ENCODE results near the gene FUT1. TPM values are rescaled to one million over a fixed set of nuclear protein-coding genes. Genes with fewer than 3 reads are reported as not detected.
A peak's percentile ranks its signal among the peaks of the same experiment; 100 is the strongest.

The FUT1 gene
- total and polyA plus RNA-seq, 4 donors = 0.48 to 6.8 (median 1.0) TPM

- H3K4me3 ChIP-seq (ENCODE audit: low read depth in 1 of 3, low read length in 3 of 3) = no peak overlapping the region
- no peaks in the 10 kb centered on the region for H3K27me3 ChIP-seq (ENCODE audit: control insufficient read depth in 4 of 4, insufficient read depth in 4 of 4, low read length in 3 of 4)
- peaks cover 2 to 16% (median 11%) of the 10 kb centered on the region in 4 donors for H3K4me1 ChIP-seq (ENCODE audit: control insufficient read depth in 4 of 4, insufficient read depth in 4 of 4, low read length in 3 of 4)
- no peak overlapping the region for H3K9ac ChIP-seq (ENCODE audit: low read depth in 1 of 2, low read length in 2 of 2)
- H3K9me3 ChIP-seq (ENCODE audit: control insufficient read depth in 4 of 4, low read length in 3 of 4) = no peaks in the 10 kb centered on the region
- DNase-seq (ENCODE audit: low spot score) = no peak
- no peak for TF ChIP-seq HNF4G (IDR thresholded peaks at IDR 0.05)
- TF ChIP-seq, protein P1, sequence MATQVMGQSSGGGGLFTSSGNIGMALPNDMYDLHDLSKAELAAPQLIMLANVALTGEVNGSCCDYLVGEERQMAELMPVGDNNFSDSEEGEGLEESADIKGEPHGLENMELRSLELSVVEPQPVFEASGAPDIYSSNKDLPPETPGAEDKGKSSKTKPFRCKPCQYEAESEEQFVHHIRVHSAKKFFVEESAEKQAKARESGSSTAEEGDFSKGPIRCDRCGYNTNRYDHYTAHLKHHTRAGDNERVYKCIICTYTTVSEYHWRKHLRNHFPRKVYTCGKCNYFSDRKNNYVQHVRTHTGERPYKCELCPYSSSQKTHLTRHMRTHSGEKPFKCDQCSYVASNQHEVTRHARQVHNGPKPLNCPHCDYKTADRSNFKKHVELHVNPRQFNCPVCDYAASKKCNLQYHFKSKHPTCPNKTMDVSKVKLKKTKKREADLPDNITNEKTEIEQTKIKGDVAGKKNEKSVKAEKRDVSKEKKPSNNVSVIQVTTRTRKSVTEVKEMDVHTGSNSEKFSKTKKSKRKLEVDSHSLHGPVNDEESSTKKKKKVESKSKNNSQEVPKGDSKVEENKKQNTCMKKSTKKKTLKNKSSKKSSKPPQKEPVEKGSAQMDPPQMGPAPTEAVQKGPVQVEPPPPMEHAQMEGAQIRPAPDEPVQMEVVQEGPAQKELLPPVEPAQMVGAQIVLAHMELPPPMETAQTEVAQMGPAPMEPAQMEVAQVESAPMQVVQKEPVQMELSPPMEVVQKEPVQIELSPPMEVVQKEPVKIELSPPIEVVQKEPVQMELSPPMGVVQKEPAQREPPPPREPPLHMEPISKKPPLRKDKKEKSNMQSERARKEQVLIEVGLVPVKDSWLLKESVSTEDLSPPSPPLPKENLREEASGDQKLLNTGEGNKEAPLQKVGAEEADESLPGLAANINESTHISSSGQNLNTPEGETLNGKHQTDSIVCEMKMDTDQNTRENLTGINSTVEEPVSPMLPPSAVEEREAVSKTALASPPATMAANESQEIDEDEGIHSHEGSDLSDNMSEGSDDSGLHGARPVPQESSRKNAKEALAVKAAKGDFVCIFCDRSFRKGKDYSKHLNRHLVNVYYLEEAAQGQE (IDR thresholded peaks at IDR 0.05) = no peak
- TF ChIP-seq YY1 (IDR thresholded peaks at IDR 0.05) = no peak
- no peak for TF ChIP-seq RAD21 (IDR thresholded peaks at IDR 0.05)
- TF ChIP-seq NR2F2 (IDR thresholded peaks at IDR 0.05) = no peak
- TF ChIP-seq, protein P2, sequence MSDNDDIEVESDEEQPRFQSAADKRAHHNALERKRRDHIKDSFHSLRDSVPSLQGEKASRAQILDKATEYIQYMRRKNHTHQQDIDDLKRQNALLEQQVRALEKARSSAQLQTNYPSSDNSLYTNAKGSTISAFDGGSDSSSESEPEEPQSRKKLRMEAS (IDR thresholded peaks at IDR 0.05) = no peak
- TF ChIP-seq FOXA2 (IDR thresholded peaks at IDR 0.05) = no peak
- TF ChIP-seq TAF1 (conservative IDR thresholded peaks at IDR 0.05) = no peak
- peaks cover 0 to 8% (median 0%) of the 10 kb centered on the region in 4 donors for H3K36me3 ChIP-seq (ENCODE audit: control insufficient read depth in 4 of 4, insufficient read depth in 3 of 4, low read depth in 1 of 4, low read length in 3 of 4)
- H3K27ac ChIP-seq (ENCODE audit: low read depth in 1 of 2, low read length in 2 of 2) = peak overlapping the region; percentile 33 to 81
- 93% methylated on average over 20 of the region's 20 CpGs for WGBS
Observed at GRCh38 chr19:48796298-48797083, 44.0 kb upstream of the FUT1 start.

- TF ChIP-seq HNF4G (IDR thresholded peaks at IDR 0.05) (peak; percentile 49), HNF4A (conservative IDR thresholded peaks at IDR 0.05) (peak; percentile 64 to 66), EGR1 (IDR thresholded peaks at IDR 0.05; ENCODE audit: low read depth in 2 of 2) (no peak), FOXA2 (IDR thresholded peaks at IDR 0.05) (no peak), RXRA (IDR thresholded peaks at IDR 0.05) (peak in 1 of 2 donors; percentile 20), SP1 (IDR thresholded peaks at IDR 0.05) (peak; percentile 33), NR2F2 (IDR thresholded peaks at IDR 0.05) (peak; percentile 25), GABPA (IDR thresholded peaks at IDR 0.05 in 1 of 2, conservative IDR thresholded peaks at IDR 0.05 in 1 of 2) (no peak)
- TF ChIP-seq, protein P2 (IDR thresholded peaks at IDR 0.05) = no peak
- no peak overlapping the region for H3K4me3 ChIP-seq (ENCODE audit: low read depth in 1 of 3, low read length in 3 of 3)
- H3K9ac ChIP-seq (ENCODE audit: low read depth in 1 of 2, low read length in 2 of 2) = no peak overlapping the region
- no peaks in the 10 kb centered on the region for H3K27me3 ChIP-seq (ENCODE audit: control insufficient read depth in 4 of 4, insufficient read depth in 4 of 4, low read length in 3 of 4)
- no peak for DNase-seq (ENCODE audit: low spot score)
- H3K9me3 ChIP-seq (ENCODE audit: control insufficient read depth in 4 of 4, low read length in 3 of 4) = no peaks in the 10 kb centered on the region
- WGBS = 52% methylated on average over 2 of the region's 2 CpGs
- H3K4me1 ChIP-seq (ENCODE audit: control insufficient read depth in 4 of 4, insufficient read depth in 4 of 4, low read length in 3 of 4) = peaks cover 2 to 16% (median 11%) of the 10 kb centered on the region in 4 donors
- peaks cover 0 to 8% (median 0%) of the 10 kb centered on the region in 4 donors for H3K36me3 ChIP-seq (ENCODE audit: control insufficient read depth in 4 of 4, insufficient read depth in 3 of 4, low read depth in 1 of 4, low read length in 3 of 4)
- peak overlapping the region; percentile 33 to 81 for H3K27ac ChIP-seq (ENCODE audit: low read depth in 1 of 2, low read length in 2 of 2)
Observed at GRCh38 chr19:48795685-48796070, 43.2 kb upstream of the FUT1 start.

All from liver (tissue), 9 donors.